Left colon (tissue), 2 donors: ENCODE measurements around the gene NAT14. TPM values are rescaled to one million over a fixed set of nuclear protein-coding genes. Genes with fewer than 3 reads are reported as not detected.
A peak's percentile ranks its signal among the peaks of the same experiment; 100 is the strongest.
"Not testable (repeated sequence)": the region's sequence is repeated elsewhere in the genome, so short reads cannot be mapped to it uniquely, and the experiment has no call there.

Experiments
- ATAC-seq: fragments of 200-7000 bp; cut with Tn5 transposase; one replicate; pipeline ENCODE4 v1.9.1; 2020; ENCODE audit warnings: mild to moderate bottlenecking, moderate library complexity
- DNase-seq, 2 donors: peaks; one replicate each; pipeline ENCODE4 v3.0.0-alpha.2; 2020
- intact Hi-C, 2 donors: fragments of 100-400 bp; cut with DNase I in 1 of 2; cut with micrococcal nuclease in 1 of 2; formaldehyde crosslinking; loops; one replicate each; pipeline versions ENCODE4 v1.11.2 to v1.14.0; 2022; cut with DNase I, micrococcal nuclease
- total RNA-seq, 2 donors: library from RNA; stranded (reverse); fragmentation: NEBNext Ultra II Directional; extraction: Animal tissue kit (Norgen Biotek cat#: 25700); gene quantifications; one replicate each; pipeline ENCODE4 v1.2.1, GENCODE V29; 2021
- donor health status: DM: no; HTN: no; CAD: no.
- donor health status: DM: yes; HTN: yes; CAD: no.

NAT14 gene
- total RNA-seq, 2 donors from 2014 or later = 4.0 to 4.8 TPM

DNA sequence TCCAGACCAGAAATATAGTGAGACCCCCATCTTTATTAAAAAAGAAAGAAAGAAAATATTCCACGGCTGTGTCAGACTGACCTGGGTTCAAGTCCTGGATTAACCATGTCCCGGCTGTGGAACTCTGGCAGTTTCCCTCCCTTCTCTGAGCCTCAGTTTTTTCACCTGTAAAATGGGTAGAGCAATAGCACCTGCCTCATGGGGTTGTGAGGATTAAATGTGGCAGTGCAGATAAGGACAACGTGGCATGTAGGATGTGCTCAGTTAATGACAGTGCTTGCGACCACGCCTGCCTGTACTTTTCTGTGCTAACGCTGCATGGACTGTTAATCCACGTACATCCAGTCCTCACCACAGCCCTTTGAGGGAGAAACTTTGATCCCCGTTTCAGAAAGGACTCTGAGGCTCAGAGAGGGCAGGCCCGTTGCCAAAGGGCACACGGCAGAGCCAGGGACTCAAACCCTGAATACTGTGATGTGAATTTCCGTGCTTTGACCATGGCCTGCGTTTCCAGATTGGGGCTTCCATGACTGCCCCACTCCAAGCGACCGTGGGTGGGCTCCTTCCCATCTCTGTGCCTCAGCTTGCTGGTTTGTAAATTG lies 35.8 kb downstream of the NAT14 start:
- no peak for DNase-seq
- no peak for ATAC-seq
- intact Hi-C loops = no loop called here

DNA sequence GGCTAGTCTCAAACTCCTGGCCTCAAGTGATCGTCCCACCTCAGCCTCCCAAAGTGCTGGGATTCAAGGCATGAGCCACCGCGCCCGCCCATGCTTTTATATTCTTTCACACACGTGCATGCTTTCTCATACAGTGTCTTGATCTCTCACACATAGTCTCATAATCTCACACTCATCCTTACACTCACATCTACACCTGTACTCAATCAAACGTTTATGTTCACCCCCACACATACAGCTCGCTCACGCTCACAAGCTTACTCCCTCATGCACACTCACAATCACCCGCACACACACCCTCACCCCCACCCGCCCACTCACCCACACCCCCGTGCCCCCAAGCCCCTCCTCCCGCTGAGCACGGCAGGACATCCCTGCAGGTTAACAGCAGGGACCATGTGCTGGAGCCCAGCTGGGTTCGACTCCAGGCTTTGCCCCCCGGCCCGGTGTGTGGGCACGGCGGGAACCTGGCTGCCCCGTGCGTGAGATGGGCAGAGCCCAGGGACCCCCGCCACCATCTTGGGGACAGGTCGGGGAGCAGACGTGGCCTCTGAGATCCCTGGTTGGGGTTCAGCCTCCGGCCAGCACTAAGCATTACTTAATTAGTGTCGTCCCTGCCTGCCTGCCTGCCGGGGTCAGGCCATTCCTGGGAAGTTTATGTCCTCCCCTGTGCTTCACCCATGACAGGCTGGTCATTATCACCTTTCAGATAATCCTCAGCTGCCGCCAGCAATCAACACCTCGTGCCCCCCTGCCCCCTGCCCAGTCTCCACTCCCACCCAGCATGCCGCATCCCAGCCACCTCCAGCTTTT lies 40.5 kb downstream of the NAT14 start:
- DNase-seq = no peak
- intact Hi-C loops = no loop called here
- ATAC-seq = no peak

DNA sequence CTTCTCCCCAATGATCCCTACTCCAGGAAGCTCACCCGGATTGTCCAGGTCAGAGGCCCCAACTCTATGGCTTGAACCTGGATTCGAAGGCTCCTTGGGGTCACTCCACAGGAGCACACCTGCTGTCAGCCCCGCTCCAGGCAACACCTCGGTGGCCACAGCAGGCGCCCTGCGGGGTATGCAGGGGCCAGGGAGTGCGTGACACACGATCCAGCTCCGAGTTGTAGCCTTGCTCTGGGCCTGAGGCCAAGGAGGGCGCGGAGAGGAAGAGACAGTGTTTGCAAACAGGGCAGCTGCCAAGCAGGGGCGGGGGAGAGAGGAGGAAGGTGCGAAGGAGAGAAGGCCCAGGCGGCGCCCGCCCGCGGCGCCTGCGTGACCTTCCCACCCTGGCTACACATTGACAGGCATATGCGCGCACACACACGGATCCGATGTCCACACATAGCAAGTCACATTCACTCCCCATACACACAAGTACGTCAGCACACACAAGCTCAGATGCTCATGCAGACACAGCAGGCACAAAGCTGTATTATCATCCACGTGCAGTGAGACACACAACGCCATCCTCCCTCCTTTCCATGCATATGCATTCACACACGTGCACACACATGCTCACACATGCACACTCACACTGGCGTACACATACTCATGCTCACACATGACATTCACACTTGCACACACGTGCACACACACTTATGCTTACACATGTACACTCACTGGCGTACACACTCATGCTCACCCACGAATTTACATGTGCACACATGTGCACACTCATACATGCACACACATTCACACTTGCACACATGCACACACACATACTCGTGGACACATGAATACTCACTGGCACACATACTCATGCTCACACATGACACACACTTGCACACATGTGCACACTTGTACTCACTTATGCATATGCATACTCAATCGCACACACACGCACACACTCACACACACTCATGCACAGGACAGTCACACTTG lies 41.5 kb downstream of the NAT14 start:
- peak; percentile 96 for ATAC-seq
- intact Hi-C loops = no loop called here
- peak; percentile 85 to 87 for DNase-seq

DNA sequence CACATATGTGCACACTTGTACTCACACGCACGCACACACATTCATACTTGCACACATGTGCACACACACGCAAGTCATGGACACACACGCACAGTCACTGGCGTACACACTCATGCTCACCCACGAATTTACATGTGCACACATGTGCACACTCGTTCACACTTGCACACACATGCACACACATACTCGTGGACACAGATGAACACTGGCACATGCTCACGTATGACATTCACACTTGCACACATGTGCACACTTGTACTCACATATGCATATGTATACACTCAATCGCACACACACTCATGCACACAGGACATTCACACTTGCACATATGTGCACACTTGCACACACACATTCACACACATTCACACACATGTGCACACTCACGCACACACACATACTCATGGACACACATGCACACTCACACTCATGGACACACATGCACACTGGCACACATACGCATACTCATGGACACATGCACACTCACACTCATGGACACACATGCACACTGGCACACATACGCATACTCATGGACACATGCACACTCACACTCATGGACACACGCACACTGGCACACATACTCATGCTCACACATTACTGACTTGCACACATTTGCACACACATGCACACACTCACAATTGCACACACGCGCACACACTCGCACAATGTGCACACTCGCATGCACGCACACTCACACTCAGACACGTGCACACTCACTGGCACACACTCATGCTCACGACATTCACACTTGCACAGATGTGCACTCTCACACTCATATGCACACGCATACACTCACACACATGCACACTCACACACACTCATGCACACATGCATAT lies 42.4 kb downstream of the NAT14 start:
- ATAC-seq (no peak), DNase-seq (no peak)
- intact Hi-C loops = no loop called here

DNA sequence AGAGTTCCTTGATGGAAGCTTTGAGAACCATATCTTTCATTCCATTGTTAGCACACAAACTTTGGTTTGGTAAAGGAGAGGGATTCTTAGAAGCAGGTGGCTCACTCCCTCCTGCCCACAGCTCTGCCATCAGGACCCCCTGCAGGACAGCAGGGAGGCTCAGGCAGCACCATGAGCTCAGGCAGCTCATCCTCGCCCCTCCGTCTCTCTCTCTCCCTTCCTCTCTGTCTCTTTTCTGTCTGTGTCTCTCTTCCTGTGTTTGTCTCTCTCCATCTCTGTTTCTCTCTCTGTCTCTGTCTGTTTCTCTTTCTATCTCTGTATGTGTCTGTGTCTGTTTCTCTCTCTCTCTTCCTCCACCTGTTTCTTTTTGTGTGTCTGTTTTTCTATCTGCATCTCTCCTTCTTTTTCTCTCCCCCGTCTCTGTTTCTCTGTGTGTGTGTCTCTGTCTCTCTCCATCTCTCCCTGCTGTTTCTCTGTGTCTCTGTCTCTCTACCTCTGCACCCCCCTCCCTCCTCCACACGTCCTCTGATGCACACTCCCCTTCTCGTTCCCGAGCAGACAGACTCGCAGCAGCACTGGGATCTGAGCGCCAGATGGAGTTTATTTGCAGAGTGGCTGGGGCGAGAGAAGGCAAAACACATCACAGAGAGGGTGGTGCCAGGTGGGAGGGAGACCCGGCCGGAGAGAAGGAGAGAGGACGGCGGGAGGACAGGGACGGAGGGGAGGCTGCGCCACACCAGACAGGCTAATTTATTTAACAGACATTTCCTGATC lies 43.2 kb downstream of the NAT14 start:
- DNase-seq (no peak), ATAC-seq (peak; percentile 22)
- intact Hi-C loops = no loop called here

DNA sequence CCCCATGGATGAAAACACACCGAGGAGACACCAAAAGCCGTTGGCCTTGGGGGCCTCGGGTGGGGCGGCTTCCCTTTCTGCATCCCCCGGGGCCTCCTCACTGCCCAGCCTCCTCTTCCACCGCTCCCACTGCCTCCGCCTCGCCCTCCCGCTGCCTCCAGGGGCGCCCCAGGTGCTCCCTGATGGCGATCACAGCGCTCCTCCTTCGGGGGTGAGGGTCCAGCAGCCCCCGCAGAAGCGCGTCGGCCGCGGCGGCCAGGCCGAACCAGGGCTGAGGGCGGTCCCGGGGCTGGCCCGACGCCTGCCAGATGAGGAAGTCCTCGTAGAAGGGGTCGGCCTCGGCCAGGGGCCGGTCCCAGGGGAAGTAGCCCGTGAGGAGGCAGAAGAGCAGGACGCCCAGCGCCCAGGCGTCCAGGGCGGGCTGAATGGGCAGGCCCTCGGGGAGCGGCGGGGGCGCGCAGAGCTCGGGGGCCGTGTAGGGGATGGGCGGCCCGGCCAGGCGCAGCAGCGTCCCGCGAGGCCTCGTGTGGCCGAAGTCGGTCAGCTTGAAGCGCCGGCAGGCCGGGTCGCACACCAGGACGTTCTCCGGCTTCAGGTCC lies 44.7 kb downstream of the NAT14 start:
- DNase-seq (no peak), ATAC-seq (no peak)
- intact Hi-C loops = no loop called here

DNA sequence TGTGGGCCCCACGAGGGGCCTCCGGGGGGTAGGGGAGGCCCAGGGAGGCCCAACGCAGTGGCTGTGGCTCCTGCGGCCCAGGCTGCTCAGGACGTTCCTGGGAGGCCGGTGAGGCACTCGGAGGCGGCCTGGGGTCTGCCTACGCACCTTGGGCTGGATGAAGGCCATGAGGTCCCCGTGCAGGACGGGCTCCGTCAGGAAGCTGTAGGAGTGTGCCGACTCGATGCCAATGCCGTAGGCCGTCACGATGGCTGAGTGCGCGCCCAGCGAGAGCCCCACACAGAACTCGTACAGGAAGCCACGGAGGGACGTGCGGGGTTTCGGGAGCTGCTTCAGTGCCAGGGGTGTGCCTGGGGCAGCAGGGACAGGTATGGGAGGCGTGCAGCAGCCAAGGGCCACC lies 46.0 kb downstream of the NAT14 start:
- ATAC-seq = no peak
- intact Hi-C loops = no loop called here

DNA sequence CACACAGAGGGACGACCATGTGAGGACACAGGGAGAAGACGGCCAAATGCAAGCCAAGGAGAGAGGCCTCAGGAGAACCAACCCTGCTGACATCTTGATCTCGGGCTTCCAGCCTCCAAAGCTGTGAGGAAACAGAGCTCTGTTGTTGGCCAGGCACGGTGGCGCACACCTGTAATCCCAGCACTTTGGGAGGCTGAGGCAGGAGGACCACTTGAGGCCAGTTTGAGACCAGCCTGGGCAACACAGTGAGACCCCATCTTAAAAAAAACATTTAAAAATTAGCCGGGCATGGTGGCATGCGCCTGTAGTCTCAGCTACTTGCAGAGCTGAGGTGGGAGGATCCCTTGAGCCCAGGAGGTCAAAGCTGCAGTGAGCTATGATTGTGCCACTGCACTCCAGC lies 49.3 kb downstream of the NAT14 start:
- ATAC-seq, DNase-seq, intact Hi-C loops: not testable (repeated sequence)

More for the DNA sequence above, 46.0 kb downstream of the NAT14 start:
- DNase-seq = no peak

DNA sequence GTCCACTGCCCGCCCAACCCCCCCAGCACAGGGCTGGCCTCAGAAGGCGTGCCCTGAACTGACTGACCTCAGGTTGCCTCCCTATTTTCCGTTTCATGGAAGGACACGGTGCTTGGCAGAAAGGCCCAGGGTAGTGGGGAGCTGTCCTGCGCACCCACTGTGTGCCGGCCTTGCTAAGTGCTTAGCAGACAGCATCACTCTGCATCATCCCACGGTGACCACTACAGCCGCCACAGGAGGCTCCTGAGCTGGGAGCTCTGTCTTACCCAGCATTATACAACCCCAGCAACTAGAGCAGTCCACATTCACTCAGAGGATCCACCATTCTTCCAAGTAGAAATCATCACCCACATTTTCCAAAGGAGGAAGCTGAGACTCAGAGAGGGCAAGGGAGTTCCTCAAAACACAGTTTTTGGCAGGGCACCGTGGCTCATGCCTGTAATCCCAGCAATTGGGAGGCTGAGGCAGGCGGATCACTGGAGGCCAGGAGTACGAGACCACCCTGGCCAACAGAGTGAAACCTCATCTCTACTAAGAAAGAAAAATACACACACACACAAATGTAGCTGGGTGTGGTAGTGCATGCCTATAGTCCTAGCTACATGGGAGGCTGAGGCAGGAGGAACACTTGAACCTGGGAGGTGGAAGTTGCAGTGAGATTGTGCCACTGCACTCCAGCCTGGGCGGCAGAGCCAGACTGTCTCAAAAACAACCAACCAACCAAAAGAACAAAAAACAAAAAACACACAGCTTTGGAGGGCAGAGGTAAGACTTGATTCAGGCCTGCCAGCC lies 50.4 kb downstream of the NAT14 start:
- ATAC-seq = no peak
- intact Hi-C loops = no loop called here
- no peak for DNase-seq

DNA sequence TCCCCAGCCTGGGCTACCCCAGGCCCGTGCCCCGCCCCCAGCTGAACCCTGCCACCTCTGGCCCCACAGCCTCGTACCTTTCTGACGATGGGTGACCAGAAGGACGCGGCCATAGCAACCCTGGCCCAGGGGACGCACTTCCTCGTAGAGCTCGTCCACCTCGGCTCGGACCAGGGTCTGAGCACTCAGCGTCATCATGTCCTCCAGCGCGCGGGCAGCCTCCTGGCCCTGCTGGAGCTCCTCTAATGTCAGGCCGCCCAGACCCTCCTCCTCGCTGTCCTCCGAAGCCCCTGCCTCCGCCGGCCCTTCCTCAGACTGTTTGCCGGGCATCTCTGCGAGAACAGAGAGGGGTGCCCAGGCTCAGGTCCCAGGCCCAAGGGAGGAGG lies 51.0 kb downstream of the NAT14 start:
- DNase-seq = no peak
- intact Hi-C loops = no loop called here
- no peak for ATAC-seq

DNA sequence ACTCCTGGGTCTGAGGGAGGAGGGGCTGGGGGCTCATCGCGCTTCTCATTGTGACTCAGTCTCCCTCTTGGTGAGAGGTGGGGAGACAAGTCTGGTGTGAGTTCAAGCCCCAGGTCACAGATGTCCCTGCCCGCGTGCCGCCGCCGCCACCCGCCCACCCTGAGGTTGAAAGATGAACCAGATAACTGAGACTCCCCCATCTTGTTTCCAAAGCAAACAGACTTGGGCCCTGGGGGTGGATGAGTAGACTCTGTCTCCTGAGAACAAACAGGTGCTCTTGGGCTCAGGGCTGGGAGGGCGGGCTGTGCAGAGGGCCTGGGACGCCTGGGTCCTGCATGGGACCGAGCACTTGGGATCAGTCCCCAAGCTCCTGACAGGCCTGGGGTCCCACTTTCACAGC lies 51.4 kb downstream of the NAT14 start:
- intact Hi-C loops = no loop called here
- no peak for ATAC-seq
- DNase-seq = no peak

Other genes with a start within 250 kb of the NAT14 start
- gene PPP6R1, start 226.2 kb upstream of the NAT14 start, total RNA-seq = 10 to 100 TPM; 56.6 to 59.5 TPM
- gene HSPBP1, start 205.1 kb upstream of the NAT14 start, total RNA-seq = 10 to 100 TPM; 28.4 to 35.2 TPM
- gene BRSK1, start 201.2 kb upstream of the NAT14 start, total RNA-seq = 1 to 10 TPM in 1 of 2 donors, under 1 TPM in 1; 0.95 to 1.3 TPM
- gene TMEM150B, start 159.8 kb upstream of the NAT14 start, total RNA-seq = 10 to 100 TPM; 50.2 to 54.6 TPM
- 10 to 100 TPM; 19.0 to 20.7 TPM for gene KMT5C, start 145.3 kb upstream of the NAT14 start, total RNA-seq
- 10 to 100 TPM; 23.0 to 27.6 TPM for gene COX6B2, start 130.5 kb upstream of the NAT14 start, total RNA-seq
- gene GARIN5B, start 121.9 kb upstream of the NAT14 start, total RNA-seq = not detected
- gene IL11, start 114.7 kb upstream of the NAT14 start, total RNA-seq = under 1 TPM; 0.31 to 0.46 TPM
- not detected for gene TMEM190, start 108.4 kb upstream of the NAT14 start, total RNA-seq
- 10 to 100 TPM; 83.4 to 89.4 TPM for gene TMEM238, start 100.9 kb upstream of the NAT14 start, total RNA-seq
- gene RPL28, start 99.3 kb upstream of the NAT14 start, total RNA-seq = 1,000 to 10,000 TPM; 1,151 to 1,179 TPM
- gene UBE2S, start 77.4 kb upstream of the NAT14 start, total RNA-seq = 10 to 100 TPM; 20.9 to 33.7 TPM
- gene SHISA7, start 41.9 kb upstream of the NAT14 start, total RNA-seq = not detected
- gene ISOC2, start 23.5 kb upstream of the NAT14 start, total RNA-seq = 100 to 1,000 TPM in 1 of 2 donors, 10 to 100 TPM in 1; 63.5 to 115 TPM
- gene C19orf85, start 20.4 kb upstream of the NAT14 start, total RNA-seq = not detected
- 10 to 100 TPM in 1 of 2 donors, 1 to 10 TPM in 1; 8.0 to 10.3 TPM for gene ZNF628, start 8.6 kb upstream of the NAT14 start, total RNA-seq
- 1 to 10 TPM; 2.6 to 5.8 TPM for gene SSC5D, start 3.2 kb downstream of the NAT14 start, total RNA-seq
- not detected for gene SBK2, start 51.9 kb downstream of the NAT14 start, total RNA-seq
- gene SBK3, start 60.4 kb downstream of the NAT14 start, total RNA-seq = not detected
- gene ZNF579, start 95.7 kb downstream of the NAT14 start, total RNA-seq = 1 to 10 TPM; 5.3 to 7.3 TPM
- gene FIZ1, start 114.3 kb downstream of the NAT14 start, total RNA-seq = 10 to 100 TPM; 14.7 to 15.5 TPM
- 10 to 100 TPM; 26.6 to 36.4 TPM for gene ZNF524, start 115.1 kb downstream of the NAT14 start, total RNA-seq
- 10 to 100 TPM; 13.0 to 13.6 TPM for gene ZNF865, start 120.5 kb downstream of the NAT14 start, total RNA-seq
- 10 to 100 TPM in 1 of 2 donors, 1 to 10 TPM in 1; 8.6 to 11.6 TPM for gene ZNF784, start 139.4 kb downstream of the NAT14 start, total RNA-seq
- 10 to 100 TPM; 22.5 to 23.3 TPM for gene ZNF580, start 155.8 kb downstream of the NAT14 start, total RNA-seq
- 10 to 100 TPM; 15.2 to 18.7 TPM for gene ZNF581, start 158.5 kb downstream of the NAT14 start, total RNA-seq
- 1 to 10 TPM; 6.2 to 6.7 TPM for gene CCDC106, start 163.0 kb downstream of the NAT14 start, total RNA-seq
- gene U2AF2, start 169.8 kb downstream of the NAT14 start, total RNA-seq = 100 to 1,000 TPM; 142 to 167 TPM
- 100 to 1,000 TPM; 235 to 239 TPM for gene EPN1, start 190.0 kb downstream of the NAT14 start, total RNA-seq